ENCODE measurements around the gene TMEM43. TPM values are rescaled to one million over a fixed set of nuclear protein-coding genes. Genes with fewer than 3 reads are reported as not detected.
"Not testable (repeated sequence)": the region's sequence is repeated elsewhere in the genome, so short reads cannot be mapped to it uniquely, and the experiment has no call there.

The TMEM43 gene
- 97.6 and 97.8 TPM in 2 replicates for total RNA-seq (2014; rRNA removed; shearing (Covaris generic); ENCODE audit: low replicate concordance)

GRCh38 chr3:14124615-14125192, at the start of gene TMEM43, which contains the start of gene CHCHD4:
Gene TMEM43 (plus strand): TSS chr3:14125052. CDS start chr3:14125194, 142 bp downstream.
Gene CHCHD4 (minus strand): TSS chr3:14124870. CDS start chr3:14124676, 194 bp downstream.
- Histone ChIP-seq H3K27me3 (no peaks in the 10 kb centered on the region), H3K4me3 (peak within 1 kb of the TSS; percentile 84), H3K36me3 (peaks cover 29% of the 10 kb centered on the region), H3K9me3 (peaks cover 3% of the 10 kb centered on the region; the same call in 1 of the 2 replicates)
- DNase-seq = peak; percentile 96

DNA sequence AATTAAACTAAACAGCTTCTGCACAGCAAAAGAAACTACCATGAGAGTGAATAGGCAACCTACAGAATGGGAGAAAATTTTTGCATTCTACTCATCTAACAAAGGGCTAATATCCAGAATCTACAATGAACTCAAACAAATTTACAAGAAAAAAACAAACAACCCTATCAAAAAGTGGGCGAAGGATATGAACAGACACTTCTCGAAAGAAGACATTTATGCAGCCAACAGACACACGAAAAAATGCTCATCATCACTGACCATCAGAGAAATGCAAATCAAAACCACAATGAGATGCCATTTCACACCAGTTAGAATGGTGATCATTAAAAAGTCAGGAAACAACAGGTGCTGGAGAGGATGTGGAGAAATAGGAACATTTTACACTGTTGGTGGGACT, 49.6 kb upstream of the TMEM43 start:
- DNase-seq, H3K36me3 ChIP-seq, H3K9me3 ChIP-seq, H3K4me3 ChIP-seq, H3K27me3 ChIP-seq: not testable (repeated sequence)

DNA sequence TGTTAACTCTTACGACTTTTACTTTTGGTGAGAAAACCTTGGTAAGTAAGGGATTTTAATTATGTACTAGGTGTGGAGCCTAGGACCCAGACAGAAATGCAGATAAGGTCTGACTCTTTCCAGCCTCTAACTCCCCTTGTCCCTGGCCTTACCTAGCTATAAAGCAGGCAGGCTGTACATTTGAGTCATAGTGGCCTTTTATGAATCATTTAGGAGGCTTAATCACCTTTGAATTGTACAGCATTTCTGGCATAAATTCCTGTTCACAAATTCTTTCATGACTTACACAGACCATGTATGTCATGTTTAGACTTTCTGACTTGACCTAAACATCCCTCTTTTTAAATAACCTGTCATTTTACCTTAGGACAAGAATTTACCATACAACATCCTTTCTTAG, 47.5 kb upstream of the TMEM43 start:
- DNase-seq = no peak
- H3K36me3 ChIP-seq = no peaks in the 10 kb centered on the region
- H3K9me3 ChIP-seq = no peaks in the 10 kb centered on the region
- H3K4me3 ChIP-seq = no peak overlapping the region
- H3K27me3 ChIP-seq = no peaks in the 10 kb centered on the region

GRCh38 chr3:14082108-14082657, 42.7 kb upstream of the TMEM43 start:
- H3K27me3 ChIP-seq = no peaks in the 10 kb centered on the region
- H3K36me3 ChIP-seq = no peaks in the 10 kb centered on the region
- DNase-seq = no peak

DNA sequence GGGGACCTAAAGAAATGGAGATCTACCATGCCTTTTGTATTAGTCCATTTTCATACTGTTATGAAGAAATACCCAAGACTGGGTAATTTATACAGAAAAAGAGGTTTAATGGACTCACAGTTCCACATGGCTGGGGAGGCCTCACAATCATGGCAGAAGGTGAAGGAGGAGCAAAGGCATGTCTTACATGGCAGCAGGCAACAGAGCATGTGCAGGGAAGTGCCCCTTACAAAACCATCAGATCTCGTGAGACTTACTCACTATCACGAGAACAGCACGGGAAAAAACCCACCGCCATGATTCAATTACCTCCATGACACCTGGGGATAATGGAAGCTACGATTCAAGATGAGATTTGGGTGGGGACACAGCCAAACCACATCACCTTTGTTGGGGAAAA, 37.4 kb upstream of the TMEM43 start:
- not testable (repeated sequence) for H3K4me3 ChIP-seq, H3K27me3 ChIP-seq, H3K36me3 ChIP-seq, DNase-seq, H3K9me3 ChIP-seq

More at GRCh38 chr3:14082108-14082657, 42.7 kb upstream of the TMEM43 start:
- Histone ChIP-seq H3K4me3 (no peak overlapping the region), H3K9me3 (no peaks in the 10 kb centered on the region)

DNA sequence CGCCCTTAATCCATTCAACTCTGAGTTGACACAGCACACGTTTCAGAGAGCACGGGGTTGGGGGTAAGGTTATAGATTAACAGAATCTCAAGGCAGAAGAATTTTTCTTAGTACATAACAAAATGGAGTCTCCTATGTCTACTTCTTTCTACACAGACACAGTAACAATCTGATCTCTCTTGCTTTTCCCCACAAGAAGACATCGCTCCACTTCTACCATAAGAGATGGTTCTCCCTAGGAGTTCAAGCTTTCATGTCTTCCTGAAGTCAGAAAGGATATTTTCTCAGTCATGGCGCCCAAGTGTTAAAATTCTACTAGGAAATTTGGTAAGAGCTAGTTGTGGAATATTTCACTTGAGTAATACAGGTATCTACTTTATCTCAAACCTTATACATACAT, 32.9 kb upstream of the TMEM43 start:
- not testable (repeated sequence) for H3K27me3 ChIP-seq, DNase-seq, H3K36me3 ChIP-seq, H3K4me3 ChIP-seq, H3K9me3 ChIP-seq

- Histone ChIP-seq H3K27me3 (no peaks in the 10 kb centered on the region), H3K9me3 (no peaks in the 10 kb centered on the region), H3K36me3 (no peaks in the 10 kb centered on the region), H3K4me3 (no peak overlapping the region)
- DNase-seq = no peak
Measured at GRCh38 chr3:14092464-14092863, 32.4 kb upstream of the TMEM43 start.

DNA sequence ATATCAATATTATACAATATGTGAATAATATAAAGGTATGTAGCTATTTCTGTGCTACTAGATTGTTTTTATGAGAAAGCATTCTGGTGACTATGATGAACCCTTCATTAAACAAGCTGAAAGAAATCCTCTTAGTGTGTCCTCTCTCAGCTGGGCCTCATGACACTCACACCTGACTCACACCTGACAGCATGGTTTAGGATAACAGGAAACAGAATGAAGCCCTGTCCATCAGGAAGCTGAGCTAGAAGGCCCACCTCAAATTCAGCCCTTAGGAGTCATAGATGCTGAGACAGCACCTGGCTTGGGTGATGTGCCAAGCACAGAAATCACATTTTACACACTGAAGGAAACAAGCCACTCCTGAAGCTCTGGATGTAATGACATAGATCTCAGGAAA, 31.0 kb upstream of the TMEM43 start:
- Histone ChIP-seq H3K4me3 (no peak overlapping the region), H3K9me3 (no peaks in the 10 kb centered on the region), H3K36me3 (no peaks in the 10 kb centered on the region), H3K27me3 (no peaks in the 10 kb centered on the region)
- DNase-seq = no peak

DNA sequence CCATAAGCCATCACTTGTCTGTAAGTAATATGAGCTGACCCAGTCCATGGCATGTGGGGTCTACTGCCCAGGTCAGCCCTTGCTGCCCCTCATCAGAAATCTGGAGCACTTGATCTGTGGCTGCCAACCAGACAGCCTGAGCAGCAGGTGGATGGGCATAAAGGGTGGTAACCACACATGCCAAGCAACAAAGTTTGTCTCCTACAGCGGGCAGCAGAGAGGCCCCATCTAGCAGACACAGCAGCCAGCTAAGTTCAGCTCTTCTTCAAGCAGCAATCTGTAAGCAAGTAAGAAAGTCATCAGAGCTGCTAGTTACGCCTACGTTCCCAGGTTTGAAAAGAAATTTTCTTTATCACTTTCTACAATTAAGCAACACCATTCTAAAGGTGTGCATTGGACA, 28.1 kb upstream of the TMEM43 start:
- DNase-seq = no peak
- no peaks in the 10 kb centered on the region for H3K9me3 ChIP-seq
- no peaks in the 10 kb centered on the region; the same call in 1 of the 2 replicates for H3K27me3 ChIP-seq
- no peaks in the 10 kb centered on the region for H3K36me3 ChIP-seq
- H3K4me3 ChIP-seq = no peak overlapping the region

DNA sequence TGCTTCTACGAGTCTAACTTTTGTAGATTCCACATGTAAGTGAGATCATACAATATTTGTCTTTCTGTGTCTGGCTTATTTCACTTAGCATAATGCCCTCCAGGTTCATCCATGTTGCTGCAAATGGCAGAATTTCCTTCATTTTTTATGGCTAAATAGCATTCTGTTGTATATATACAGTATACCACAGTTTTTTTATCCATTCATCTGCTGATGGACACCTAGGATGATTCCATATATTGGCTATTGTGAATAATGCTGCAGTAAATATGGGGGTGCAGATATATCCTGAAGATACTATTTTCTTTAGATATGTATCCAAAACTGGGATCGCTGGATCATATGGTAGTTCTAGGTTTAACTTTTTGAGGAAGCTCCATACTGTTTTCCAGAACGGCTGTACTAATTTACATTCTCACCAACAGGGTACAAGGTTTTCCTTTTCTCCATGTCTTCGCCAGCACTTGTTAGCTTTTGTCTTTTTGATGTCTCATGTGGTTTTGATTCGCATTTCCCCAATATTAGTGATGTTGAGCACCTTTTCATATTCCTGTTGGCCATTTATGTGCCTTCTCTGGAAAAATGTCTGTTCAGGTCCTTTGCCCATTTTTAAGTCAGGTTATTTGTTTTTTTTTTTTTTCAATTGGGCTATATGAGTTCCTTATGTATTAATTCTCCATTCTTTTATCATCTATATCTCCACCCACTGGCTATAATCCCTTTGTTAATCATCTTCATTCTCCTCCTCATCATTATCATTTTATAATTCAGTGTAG, 27.0 kb upstream of the TMEM43 start:
- DNase-seq = no peak
- Histone ChIP-seq H3K9me3 (no peaks in the 10 kb centered on the region), H3K27me3 (no peaks in the 10 kb centered on the region; the same call in 1 of the 2 replicates), H3K4me3 (no peak overlapping the region), H3K36me3 (no peaks in the 10 kb centered on the region)

DNA sequence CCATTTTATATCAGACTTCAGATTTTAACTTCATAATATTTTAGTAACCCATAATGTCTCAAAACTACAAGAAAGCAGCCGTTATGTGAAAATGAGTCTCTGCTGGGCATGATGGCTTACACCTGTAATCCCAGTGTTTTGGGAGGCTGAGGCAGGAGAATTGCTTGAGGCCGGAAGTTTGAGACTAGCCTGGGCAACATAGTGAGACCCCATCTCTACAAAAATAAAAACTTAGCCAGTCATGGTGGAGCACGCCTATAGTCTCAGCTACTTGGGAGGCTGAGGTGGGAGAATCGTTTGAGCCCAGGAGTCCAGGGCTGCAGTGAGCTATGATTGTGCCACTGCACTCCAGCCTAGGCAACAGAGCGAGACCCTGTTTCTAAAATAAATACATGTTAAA, 15.0 kb upstream of the TMEM43 start:
- not testable (repeated sequence) for DNase-seq, H3K9me3 ChIP-seq, H3K27me3 ChIP-seq, H3K36me3 ChIP-seq, H3K4me3 ChIP-seq

GRCh38 chr3:14110699-14111098, 14.2 kb upstream of the TMEM43 start:
- DNase-seq = no peak
- Histone ChIP-seq H3K36me3 (peaks cover 6% of the 10 kb centered on the region; the same call in 1 of the 2 replicates), H3K9me3 (no peaks in the 10 kb centered on the region), H3K27me3 (no peaks in the 10 kb centered on the region), H3K4me3 (no peak overlapping the region)

DNA sequence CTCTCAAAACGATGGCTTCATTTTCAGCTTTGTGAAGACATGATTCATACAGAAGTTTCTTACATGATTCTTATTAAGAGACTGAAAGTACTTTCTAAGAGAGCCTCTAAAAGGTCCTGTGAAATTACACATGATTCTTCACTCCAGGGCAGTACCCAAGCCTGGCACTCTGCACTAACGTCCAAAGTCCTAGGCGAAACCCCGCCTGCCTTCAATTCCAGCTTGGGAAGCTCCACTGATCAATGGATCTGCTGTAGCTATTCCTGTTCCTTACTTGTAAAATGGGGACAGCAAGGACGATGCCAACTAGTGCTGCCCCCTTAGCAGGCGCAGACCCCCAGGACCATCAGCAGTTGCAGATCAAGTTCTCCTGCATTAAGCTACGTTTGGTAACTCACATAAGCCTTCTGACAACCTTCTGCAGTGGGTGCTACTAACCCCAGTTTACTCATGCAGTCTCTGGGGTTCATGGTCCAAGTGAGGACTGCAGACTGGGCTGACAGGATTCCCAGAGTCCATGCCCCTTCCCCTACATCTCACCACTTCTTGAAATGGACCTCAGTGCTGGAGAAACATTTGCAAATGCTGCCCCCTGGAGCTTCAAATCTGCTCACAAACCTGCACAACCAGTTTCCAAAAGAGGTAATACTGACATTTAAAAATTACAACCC, 10.8 kb upstream of the TMEM43 start:
- H3K36me3 ChIP-seq = peaks cover 6% of the 10 kb centered on the region; the same call in 1 of the 2 replicates
- no peak overlapping the region for H3K4me3 ChIP-seq
- no peaks in the 10 kb centered on the region for H3K27me3 ChIP-seq
- DNase-seq = no peak
- H3K9me3 ChIP-seq = no peaks in the 10 kb centered on the region

- no peak for DNase-seq
- H3K36me3 ChIP-seq = peaks cover 12% of the 10 kb centered on the region
- no peaks in the 10 kb centered on the region for H3K9me3 ChIP-seq
- H3K27me3 ChIP-seq = no peaks in the 10 kb centered on the region
- no peak overlapping the region for H3K4me3 ChIP-seq
Measured at GRCh38 chr3:14117468-14118399, 7.1 kb upstream of the TMEM43 start.

GRCh38 chr3:14118400-14119381, 6.2 kb upstream of the TMEM43 start:
- no peak for DNase-seq
- no peak overlapping the region for H3K4me3 ChIP-seq
- H3K36me3 ChIP-seq = peaks cover 12% of the 10 kb centered on the region
- H3K27me3 ChIP-seq = no peaks in the 10 kb centered on the region
- no peaks in the 10 kb centered on the region for H3K9me3 ChIP-seq
